Measurements from ENCODE around the gene NME4.
"Not testable (repeated sequence)": the region's sequence is repeated elsewhere in the genome, so short reads cannot be mapped to it uniquely, and the experiment has no call there.

DNA sequence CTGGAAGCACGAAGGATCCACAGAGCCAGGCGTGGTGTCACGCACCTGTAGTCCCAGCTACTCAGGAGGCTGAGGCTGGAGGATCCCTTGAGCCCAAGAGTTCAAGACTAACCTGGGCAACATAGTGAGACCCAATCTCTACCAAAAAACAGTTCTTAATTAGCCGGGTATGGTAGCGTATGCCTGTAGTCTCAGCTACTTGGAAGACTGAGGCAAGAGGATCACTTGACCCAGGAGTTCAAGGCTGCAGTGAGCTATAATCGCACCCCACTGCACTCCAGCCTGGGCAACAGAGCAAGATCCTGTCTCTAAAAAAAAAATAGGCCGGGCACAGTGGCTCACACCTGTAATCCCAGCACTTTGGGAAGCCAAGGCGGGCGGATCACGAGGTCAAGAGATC, 48.5 kb upstream of the NME4 start:
- not testable (repeated sequence) for TF ChIP-seq POLR2AphosphoS5 (IDR thresholded peaks at IDR 0.05; ENCODE audit: low read depth); SPI1 (IDR thresholded peaks at IDR 0.05; ENCODE audit: borderline replicate concordance, low read depth); GABPA (IDR thresholded peaks at IDR 0.05; ENCODE audit: low read depth)
- TF ChIP-seq, protein P1, sequence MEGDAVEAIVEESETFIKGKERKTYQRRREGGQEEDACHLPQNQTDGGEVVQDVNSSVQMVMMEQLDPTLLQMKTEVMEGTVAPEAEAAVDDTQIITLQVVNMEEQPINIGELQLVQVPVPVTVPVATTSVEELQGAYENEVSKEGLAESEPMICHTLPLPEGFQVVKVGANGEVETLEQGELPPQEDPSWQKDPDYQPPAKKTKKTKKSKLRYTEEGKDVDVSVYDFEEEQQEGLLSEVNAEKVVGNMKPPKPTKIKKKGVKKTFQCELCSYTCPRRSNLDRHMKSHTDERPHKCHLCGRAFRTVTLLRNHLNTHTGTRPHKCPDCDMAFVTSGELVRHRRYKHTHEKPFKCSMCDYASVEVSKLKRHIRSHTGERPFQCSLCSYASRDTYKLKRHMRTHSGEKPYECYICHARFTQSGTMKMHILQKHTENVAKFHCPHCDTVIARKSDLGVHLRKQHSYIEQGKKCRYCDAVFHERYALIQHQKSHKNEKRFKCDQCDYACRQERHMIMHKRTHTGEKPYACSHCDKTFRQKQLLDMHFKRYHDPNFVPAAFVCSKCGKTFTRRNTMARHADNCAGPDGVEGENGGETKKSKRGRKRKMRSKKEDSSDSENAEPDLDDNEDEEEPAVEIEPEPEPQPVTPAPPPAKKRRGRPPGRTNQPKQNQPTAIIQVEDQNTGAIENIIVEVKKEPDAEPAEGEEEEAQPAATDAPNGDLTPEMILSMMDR (IDR thresholded peaks at IDR 0.05; ENCODE audit: insufficient read depth, low read length): not testable (repeated sequence)

All from HL-60 (cell line).